GM12878 (cell line): Measurements from ENCODE around the gene AP1AR. TPM values are rescaled to one million over a fixed set of nuclear protein-coding genes. Genes with fewer than 3 reads are reported as not detected.

ENCODE experiments used
- ATAC-seq: fragments of 200-7000 bp; cut with Tn5 transposase; 3 replicates; pipeline ENCODE4 v1.9.1; 2020; ENCODE audit warnings: mild to moderate bottlenecking, moderate library complexity
- BruUV-seq: library from RNA; stranded (reverse); fragments of 400-500 nt; replicated peaks from 2 replicates; lab custom pipeline; 2021; lab: Mats Ljungman, UMichigan
- CTCF ChIA-PET: fragments of 300-600 bp; sonication (Branson Sonifier 250); formaldehyde crosslinking; extraction: SDS; loops from one replicate; lab custom pipeline; 2021; ENCODE audit warnings: inconsistent platforms; lab: Yijun Ruan, JAX
- POLR2A ChIA-PET: fragments of 350-600 bp; formaldehyde crosslinking; extraction: SDS; loops from one replicate; lab custom pipeline; 2021; ENCODE audit warnings: inconsistent platforms; lab: Charles Lee
- RAD21 ChIA-PET: fragments of 300-600 bp; sonication (Branson Sonifier 250); formaldehyde crosslinking; loops from one replicate; lab custom pipeline; 2023; ENCODE audit warnings: antibody characterized with exemption; ENCODE audit not compliant: unreplicated experiment; lab: Charles Lee
- SMC1A ChIA-PET: fragments of 300-600 bp; sonication (Branson Sonifier 250); formaldehyde crosslinking; loops from one replicate; lab custom pipeline; 2023; ENCODE audit not compliant: unreplicated experiment, uncharacterized antibody; lab: Charles Lee
- DNase-seq: peaks from one replicate; pipeline ENCODE4 v3.0.0-alpha.2; 2011; ENCODE audit warnings: low read depth, low spot score
- FAIRE-seq: peaks from 3 replicates; lab custom pipeline; 2011; peaks lifted over from hg19 to GRCh38; lab: Jason Lieb, UNC
- H2AFZ ChIP-seq: 2 replicates; pipeline ENCODE4 v1.6.0; 2011; ENCODE audit warnings: low read depth, low read length, control low read depth; ENCODE audit not compliant: control insufficient read depth
- H3K27ac ChIP-seq: 2 replicates; pipeline ENCODE4 v1.5.1; 2011; ENCODE audit warnings: control low read depth; ENCODE audit not compliant: control insufficient read depth, insufficient read depth
- H3K27me3 ChIP-seq, 2 experiments: replicated peaks in 1 of 2; 2 replicates each; pipeline versions ENCODE4 v1.6.0 to v1.6.1; 2011; ENCODE audit warnings: low read length in 1 of 2; ENCODE audit not compliant: control insufficient read depth in 2 of 2, insufficient read depth in 2 of 2
- H3K36me3 ChIP-seq, 2 experiments: 2 replicates each; pipeline ENCODE4 v1.5.1; 2011; ENCODE audit warnings: low read length in 1 of 2; ENCODE audit not compliant: control insufficient read depth in 2 of 2, insufficient read depth in 2 of 2
- H3K4me1 ChIP-seq: 2 replicates; pipeline ENCODE4 v1.6.1; 2011; ENCODE audit warnings: mild to moderate bottlenecking, low read length, moderate library complexity, mixed read lengths; ENCODE audit not compliant: control insufficient read depth, insufficient read depth
- H3K4me2 ChIP-seq: 2 replicates; pipeline ENCODE4 v1.6.0; 2011; ENCODE audit warnings: control low read depth; ENCODE audit not compliant: control insufficient read depth, insufficient read depth
- H3K4me3 ChIP-seq: fragments of 200-600 bp; sonication (generic); 2 replicates; pipeline ENCODE4 v1.5.1; 2016
- H3K79me2 ChIP-seq: 2 replicates; pipeline ENCODE4 v1.6.0; 2011; ENCODE audit warnings: low read length; ENCODE audit not compliant: control insufficient read depth, insufficient read depth
- H3K9ac ChIP-seq: 2 replicates; pipeline ENCODE4 v1.8.0; 2011; ENCODE audit warnings: low read length, control low read depth, mixed read lengths; ENCODE audit not compliant: control insufficient read depth, insufficient read depth
- H3K9me3 ChIP-seq: replicated peaks from 3 replicates; pipeline ENCODE4 v1.5.1; 2011; ENCODE audit warnings: mild to moderate bottlenecking, low read length; ENCODE audit not compliant: control insufficient read depth, insufficient read depth
- H4K20me1 ChIP-seq: 2 replicates; pipeline ENCODE4 v1.6.0; 2011; ENCODE audit not compliant: control insufficient read depth, insufficient read depth
- EED ChIP-seq: sonication (generic); IDR thresholded peaks from 2 replicates; pipeline ENCODE4 v1.6.1; 2016; ENCODE audit warnings: antibody characterized with exemption, low read depth
- FOS ChIP-seq: IDR thresholded peaks from 3 replicates; pipeline ENCODE4 v1.6.1; 2011; ENCODE audit warnings: borderline replicate concordance; ENCODE audit not compliant: insufficient read length; ENCODE audit errors: extremely low read depth
- IRF5 ChIP-seq: fragments of 450-650 bp; IDR thresholded peaks from 2 replicates; pipeline ENCODE4 v1.6.1; 2017; ENCODE audit warnings: borderline replicate concordance
- MTA3 ChIP-seq: IDR thresholded peaks from 2 replicates; pipeline ENCODE4 v1.6.1; 2012; ENCODE audit warnings: low read length, inconsistent platforms, borderline replicate concordance
- NFYB ChIP-seq: IDR thresholded peaks from 2 replicates; pipeline ENCODE4 v1.6.1; 2011; ENCODE audit warnings: low read depth, mild to moderate bottlenecking, low read length, improper control_type of control experiment, moderate library complexity; ENCODE audit not compliant: insufficient read depth
- RCOR1 ChIP-seq: conservative IDR thresholded peaks from 2 replicates; pipeline ENCODE4 v1.6.1; 2012; ENCODE audit warnings: low read depth, low read length, improper control_type of control experiment
- TCF12 ChIP-seq: IDR thresholded peaks from 2 replicates; pipeline ENCODE4 v1.6.1; 2011; ENCODE audit warnings: low read depth, mild to moderate bottlenecking, low read length
- ZNF274 ChIP-seq: IDR thresholded peaks from one replicate; pipeline ENCODE4 v1.8.0; 2011; ENCODE audit not compliant: insufficient read length, insufficient read depth
- WGBS: methylation state at CpG from one replicate; pipeline ENCODE4 v1.1.6; 2016; ENCODE audit warnings: low lambda C conversion rate; ENCODE audit not compliant: insufficient replicate concordance, insufficient coverage; ENCODE audit errors: missing lambda C conversion rate; 5-methylcytosine and 5-hydroxymethylcytosine counted together
- in situ Hi-C: fragments of 300-500 bp; cut with MboI; formaldehyde crosslinking; loops from 9 replicates; pipeline ENCODE4 v1.14.3; 2018; ENCODE audit warnings: mixed read lengths
- intact Hi-C: fragments of 100-400 bp; cut with micrococcal nuclease; formaldehyde crosslinking; loops from one replicate; pipeline ENCODE4 v1.14.2; 2022; ENCODE audit not compliant: unreplicated experiment
- polyA plus RNA-seq, 11 experiments: library from polyadenylated mRNA; depleted of rRNA in 4 of 11; unstranded in 6 of 11; stranded (reverse) in 5 of 11; fragments of >200 nt; fragmentation: Nextera tagmentation in 4 of 11; fragmentation: Illumina TruSeq in 1 of 11; extraction: Ambion mirVana in 4 of 11; extraction: Trizol in 1 of 11; gene quantifications; 1 replicate in 1 of 11; 2 replicates in 10 of 11; pipeline versions ENCODE4 v1.2.1 to v1.2.3, GENCODE V29; 2011 to 2016; ENCODE audit warnings: inconsistent platforms in 2 of 11, missing spikeins in 2 of 11, low read depth in 1 of 11
- total RNA-seq, 4 experiments: library from RNA; depleted of rRNA in 3 of 4; stranded (reverse); fragments of >200 nt in 3 of 4; fragmentation: Illumina TruSeq in 1 of 4; extraction: Trizol in 1 of 4; gene quantifications; 2 replicates each; pipeline versions ENCODE4 v1.2.1 to v1.2.3, GENCODE V29; 2013 to 2021
- TF ChIP-seq, protein P1 (sequence below): fragments of 450-650 bp; IDR thresholded peaks from 2 replicates; pipeline ENCODE4 v1.6.1; 2016; ENCODE audit warnings: mild to moderate bottlenecking
- TF ChIP-seq, protein P2 (sequence below): fragments of 450-650 bp; IDR thresholded peaks from 2 replicates; pipeline ENCODE4 v1.6.1; 2018; ENCODE audit warnings: mild to moderate bottlenecking, low read depth, moderate library complexity; ENCODE audit not compliant: partially characterized antibody
- TF ChIP-seq, protein P3 (sequence below): fragments of 450-650 bp; IDR thresholded peaks from 2 replicates; pipeline ENCODE4 v1.6.1; 2017; ENCODE audit warnings: mild to moderate bottlenecking, moderate library complexity

The AP1AR gene
- total and polyA plus RNA-seq, 10 of the 15 experiments (the other 5 are each of a cell fraction or from before 2014, with no cell fraction given), result 5.6 to 29.1 (median 16.3) TPM

DNA sequence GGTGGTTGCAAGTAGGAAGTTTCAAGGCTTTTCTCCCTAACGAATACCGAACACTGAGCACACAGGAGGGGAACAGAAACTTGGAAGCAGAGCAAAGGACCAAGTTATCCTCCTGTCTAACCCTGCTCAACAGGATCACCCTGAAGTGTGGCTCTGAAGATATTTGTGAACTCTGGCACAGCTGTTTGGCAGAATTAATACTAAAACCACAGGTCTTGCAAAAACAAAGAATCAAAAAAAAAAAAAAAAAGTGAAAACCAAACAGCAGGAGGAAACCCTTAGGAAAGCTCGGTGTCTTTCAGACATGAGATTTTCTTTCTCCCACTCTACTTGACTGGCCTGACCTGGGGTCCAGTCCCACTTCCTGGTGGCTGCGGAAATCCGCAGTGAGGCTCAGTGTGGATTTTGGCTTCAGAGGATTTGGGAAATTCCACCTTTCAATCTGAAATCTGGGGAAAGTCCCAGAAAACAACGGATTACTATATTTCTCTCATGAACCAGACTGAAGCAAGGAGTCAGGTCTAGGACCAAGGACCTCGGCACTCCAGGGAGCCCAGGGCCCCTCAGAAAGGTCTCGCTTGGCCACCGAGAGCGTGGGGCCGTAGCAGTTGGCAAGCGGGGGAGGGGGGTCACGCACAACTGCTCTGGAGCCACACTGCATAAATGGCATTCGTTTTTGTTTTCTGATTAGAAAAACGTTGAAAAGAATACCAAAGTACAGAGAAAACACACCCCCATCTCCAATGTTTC lies 53.2 kb downstream of the AP1AR start:
- H3K27me3 ChIP-seq, result no peaks in the 10 kb centered on the region
- WGBS, result 2% methylated on average over 15 of the region's 15 CpGs
- peak overlapping the region; percentile 73 for H3K4me2 ChIP-seq
- FAIRE-seq, result no peak
- H3K79me2 ChIP-seq, result peaks cover 95% of the 10 kb centered on the region
- intact Hi-C loops (loop anchor here (2.0 to 10.0 kb wide), 4 partner anchors 52 to 1480 kb away; partner anchors contain the start of gene CAMK2D), in situ Hi-C loops (loop anchor here (5.0 kb wide), 1 partner anchor 37 kb away; no protein-coding TSS in a partner anchor)
- ChIA-PET POLR2A (interaction anchor here (0.6 to 6.9 kb wide), 13 partner anchors 10 to 236 kb away, joined by 3 to 45 read pairs (median 7); partner anchors contain the start of genes ALPK1 and NEUROG2), SMC1A (interaction anchor here (1.9 to 22.9 kb wide), 4 partner anchors 11 to 232 kb away, joined by 10 to 247 read pairs (median 12); no protein-coding TSS in a partner anchor), CTCF (interaction anchor here (0.9 to 2.4 kb wide), 11 partner anchors 10 to 53 kb away, joined by 3 to 8 read pairs (median 4); partner anchors contain the start of gene AP1AR), RAD21 (interaction anchor here (0.7 to 14.1 kb wide), 8 partner anchors 15 to 233 kb away, joined by 3 to 151 read pairs (median 5); partner anchors contain the start of gene ALPK1)
- peak overlapping the region; percentile 33; the same call in 1 of the 2 replicates for H2AFZ ChIP-seq
- peak overlapping the region; percentile 99 for H3K27ac ChIP-seq
- peaks cover 0 to 6% of the 10 kb centered on the region in 2 experiments; a peak in 1 of 4 replicates for H3K36me3 ChIP-seq
- H3K4me3 ChIP-seq, result peak overlapping the region; percentile 80
- DNase-seq, result no peak
- H4K20me1 ChIP-seq, result peaks cover 3% of the 10 kb centered on the region; the same call in 1 of the 2 replicates
- H3K4me1 ChIP-seq, result peaks cover 19% of the 10 kb centered on the region
- no peaks in the 10 kb centered on the region; the same call in 2 of the 3 replicates for H3K9me3 ChIP-seq
- ATAC-seq, result peak; percentile 23
- peak overlapping the region; percentile 99 for H3K9ac ChIP-seq
- BruUV-seq, result TSS peak; percentile 57
- TF ChIP-seq, protein P1, sequence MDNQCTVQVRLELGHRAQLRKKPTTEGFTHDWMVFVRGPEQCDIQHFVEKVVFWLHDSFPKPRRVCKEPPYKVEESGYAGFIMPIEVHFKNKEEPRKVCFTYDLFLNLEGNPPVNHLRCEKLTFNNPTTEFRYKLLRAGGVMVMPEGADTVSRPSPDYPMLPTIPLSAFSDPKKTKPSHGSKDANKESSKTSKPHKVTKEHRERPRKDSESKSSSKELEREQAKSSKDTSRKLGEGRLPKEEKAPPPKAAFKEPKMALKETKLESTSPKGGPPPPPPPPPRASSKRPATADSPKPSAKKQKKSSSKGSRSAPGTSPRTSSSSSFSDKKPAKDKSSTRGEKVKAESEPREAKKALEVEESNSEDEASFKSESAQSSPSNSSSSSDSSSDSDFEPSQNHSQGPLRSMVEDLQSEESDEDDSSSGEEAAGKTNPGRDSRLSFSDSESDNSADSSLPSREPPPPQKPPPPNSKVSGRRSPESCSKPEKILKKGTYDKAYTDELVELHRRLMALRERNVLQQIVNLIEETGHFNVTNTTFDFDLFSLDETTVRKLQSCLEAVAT, result peak; percentile 83
- no peak for TF ChIP-seq NFYB
- no peak for TF ChIP-seq TCF12
- no peak for TF ChIP-seq FOS
- no peak for TF ChIP-seq IRF5
- no peak for TF ChIP-seq MTA3
- TF ChIP-seq ZNF274, result no peak
- TF ChIP-seq, protein P2, sequence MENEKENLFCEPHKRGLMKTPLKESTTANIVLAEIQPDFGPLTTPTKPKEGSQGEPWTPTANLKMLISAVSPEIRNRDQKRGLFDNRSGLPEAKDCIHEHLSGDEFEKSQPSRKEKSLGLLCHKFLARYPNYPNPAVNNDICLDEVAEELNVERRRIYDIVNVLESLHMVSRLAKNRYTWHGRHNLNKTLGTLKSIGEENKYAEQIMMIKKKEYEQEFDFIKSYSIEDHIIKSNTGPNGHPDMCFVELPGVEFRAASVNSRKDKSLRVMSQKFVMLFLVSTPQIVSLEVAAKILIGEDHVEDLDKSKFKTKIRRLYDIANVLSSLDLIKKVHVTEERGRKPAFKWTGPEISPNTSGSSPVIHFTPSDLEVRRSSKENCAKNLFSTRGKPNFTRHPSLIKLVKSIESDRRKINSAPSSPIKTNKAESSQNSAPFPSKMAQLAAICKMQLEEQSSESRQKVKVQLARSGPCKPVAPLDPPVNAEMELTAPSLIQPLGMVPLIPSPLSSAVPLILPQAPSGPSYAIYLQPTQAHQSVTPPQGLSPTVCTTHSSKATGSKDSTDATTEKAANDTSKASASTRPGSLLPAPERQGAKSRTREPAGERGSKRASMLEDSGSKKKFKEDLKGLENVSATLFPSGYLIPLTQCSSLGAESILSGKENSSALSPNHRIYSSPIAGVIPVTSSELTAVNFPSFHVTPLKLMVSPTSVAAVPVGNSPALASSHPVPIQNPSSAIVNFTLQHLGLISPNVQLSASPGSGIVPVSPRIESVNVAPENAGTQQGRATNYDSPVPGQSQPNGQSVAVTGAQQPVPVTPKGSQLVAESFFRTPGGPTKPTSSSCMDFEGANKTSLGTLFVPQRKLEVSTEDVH, result no peak
- TF ChIP-seq RCOR1, result no peak
- TF ChIP-seq, protein P3, sequence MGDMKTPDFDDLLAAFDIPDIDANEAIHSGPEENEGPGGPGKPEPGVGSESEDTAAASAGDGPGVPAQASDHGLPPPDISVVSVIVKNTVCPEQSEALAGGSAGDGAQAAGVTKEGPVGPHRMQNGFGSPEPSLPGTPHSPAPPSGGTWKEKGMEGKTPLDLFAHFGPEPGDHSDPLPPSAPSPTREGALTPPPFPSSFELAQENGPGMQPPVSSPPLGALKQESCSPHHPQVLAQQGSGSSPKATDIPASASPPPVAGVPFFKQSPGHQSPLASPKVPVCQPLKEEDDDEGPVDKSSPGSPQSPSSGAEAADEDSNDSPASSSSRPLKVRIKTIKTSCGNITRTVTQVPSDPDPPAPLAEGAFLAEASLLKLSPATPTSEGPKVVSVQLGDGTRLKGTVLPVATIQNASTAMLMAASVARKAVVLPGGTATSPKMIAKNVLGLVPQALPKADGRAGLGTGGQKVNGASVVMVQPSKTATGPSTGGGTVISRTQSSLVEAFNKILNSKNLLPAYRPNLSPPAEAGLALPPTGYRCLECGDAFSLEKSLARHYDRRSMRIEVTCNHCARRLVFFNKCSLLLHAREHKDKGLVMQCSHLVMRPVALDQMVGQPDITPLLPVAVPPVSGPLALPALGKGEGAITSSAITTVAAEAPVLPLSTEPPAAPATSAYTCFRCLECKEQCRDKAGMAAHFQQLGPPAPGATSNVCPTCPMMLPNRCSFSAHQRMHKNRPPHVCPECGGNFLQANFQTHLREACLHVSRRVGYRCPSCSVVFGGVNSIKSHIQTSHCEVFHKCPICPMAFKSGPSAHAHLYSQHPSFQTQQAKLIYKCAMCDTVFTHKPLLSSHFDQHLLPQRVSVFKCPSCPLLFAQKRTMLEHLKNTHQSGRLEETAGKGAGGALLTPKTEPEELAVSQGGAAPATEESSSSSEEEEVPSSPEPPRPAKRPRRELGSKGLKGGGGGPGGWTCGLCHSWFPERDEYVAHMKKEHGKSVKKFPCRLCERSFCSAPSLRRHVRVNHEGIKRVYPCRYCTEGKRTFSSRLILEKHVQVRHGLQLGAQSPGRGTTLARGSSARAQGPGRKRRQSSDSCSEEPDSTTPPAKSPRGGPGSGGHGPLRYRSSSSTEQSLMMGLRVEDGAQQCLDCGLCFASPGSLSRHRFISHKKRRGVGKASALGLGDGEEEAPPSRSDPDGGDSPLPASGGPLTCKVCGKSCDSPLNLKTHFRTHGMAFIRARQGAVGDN, result 0 out of 2 replicates have a peak, but pooled peaks have one; percentile 18
- peak; percentile 89 for TF ChIP-seq EED
